Mucosa of descending colon (tissue), 3 donors: Measurements from ENCODE around the gene SLC25A21. TPM values are rescaled to one million over a fixed set of nuclear protein-coding genes. Genes with fewer than 3 reads are reported as not detected.
"Not testable (repeated sequence)": the region's sequence is repeated elsewhere in the genome, so short reads cannot be mapped to it uniquely, and the experiment has no call there.

ENCODE experiments used
- ATAC-seq: fragments of 200-7000 bp; cut with Tn5 transposase; one replicate; pipeline ENCODE4 v1.9.1; 2020; ENCODE audit warnings: mild to moderate bottlenecking, moderate library complexity
- DNase-seq, 3 donors: peaks; one replicate each; pipeline ENCODE4 v3.0.0-alpha.2; 2020
- H3K36me3 ChIP-seq: fragments of 200-600 bp; one replicate; pipeline ENCODE4 v1.8.0; 2021; ENCODE audit warnings: low read depth, mild to moderate bottlenecking
- H3K4me1 ChIP-seq: fragments of 200-600 bp; one replicate; pipeline ENCODE4 v1.8.0; 2021; ENCODE audit warnings: low read depth, mild to moderate bottlenecking
- H3K4me3 ChIP-seq: fragments of 200-600 bp; one replicate; pipeline ENCODE4 v1.8.0; 2021; ENCODE audit warnings: mild to moderate bottlenecking
- H3K9me3 ChIP-seq: fragments of 200-600 bp; one replicate; pipeline ENCODE4 v1.8.0; 2021; ENCODE audit warnings: mild to moderate bottlenecking
- CTCF ChIP-seq: fragments of 200-600 bp; IDR thresholded peaks from one replicate; pipeline ENCODE4 v1.8.0; 2022; ENCODE audit warnings: antibody characterized with exemption, mild to moderate bottlenecking
- intact Hi-C, 2 donors: fragments of 100-400 bp; cut with DNase I in 1 of 2; cut with micrococcal nuclease in 1 of 2; formaldehyde crosslinking; loops; one replicate each; pipeline versions ENCODE4 v1.11.0 to v1.11.1; 2022; cut with DNase I, micrococcal nuclease
- total RNA-seq, 3 donors: library from RNA; stranded (reverse); fragmentation: NEBNext Ultra II Directional in 2 of 3; extraction: Animal tissue kit (Norgen Biotek cat#: 25700) in 2 of 3; gene quantifications; one replicate each; pipeline versions ENCODE4 v1.2.1 to v1.2.4, GENCODE V29; 2021 to 2023
- donor health status: DM: no; HTN: no; CAD: no; lungs with moderate emphysema.
- donor health status: DM: no; HTN: no; CAD: no.
- donor health status: DM: no; HTN: yes; CAD: no.

Gene SLC25A21
- total RNA-seq, 3 donors from 2014 or later = 0.31 to 1.4 (median 0.61) TPM

- DNase-seq (peak in 1 of 3 donors; percentile 21), ATAC-seq (peak; percentile 51)
- intact Hi-C loops = no loop called here
- H3K4me1 ChIP-seq = no peaks in the 10 kb centered on the region
- no peak overlapping the region for H3K4me3 ChIP-seq
- peaks cover 2% of the 10 kb centered on the region for H3K9me3 ChIP-seq
- H3K36me3 ChIP-seq = no peaks in the 10 kb centered on the region
- peak; percentile 16 for TF ChIP-seq CTCF
Measured at GRCh38 chr14:37150414-37150813, 22.0 kb downstream of the SLC25A21 start.

- TF ChIP-seq CTCF = no peak
- intact Hi-C loops = no loop called here
Measured at GRCh38 chr14:37147310-37147880, 25.0 kb downstream of the SLC25A21 start.

GRCh38 chr14:37146438-37146837 is 26.0 kb downstream of the SLC25A21 start:
- H3K36me3 ChIP-seq, H3K4me1 ChIP-seq, H3K4me3 ChIP-seq, DNase-seq, ATAC-seq, H3K9me3 ChIP-seq, intact Hi-C loops: not testable (repeated sequence)

More at GRCh38 chr14:37147310-37147880, 25.0 kb downstream of the SLC25A21 start:
- H3K36me3 ChIP-seq = no peaks in the 10 kb centered on the region
- H3K9me3 ChIP-seq = no peaks in the 10 kb centered on the region
- H3K4me3 ChIP-seq = no peak overlapping the region
- DNase-seq = no peak
- H3K4me1 ChIP-seq = no peaks in the 10 kb centered on the region
- no peak for ATAC-seq

- Histone ChIP-seq H3K4me1 (no peaks in the 10 kb centered on the region), H3K36me3 (no peaks in the 10 kb centered on the region), H3K4me3 (no peak overlapping the region), H3K9me3 (no peaks in the 10 kb centered on the region)
- no peak for ATAC-seq
- TF ChIP-seq CTCF = no peak
- intact Hi-C loops = no loop called here
- DNase-seq = no peak
Measured at GRCh38 chr14:37145395-37145794, 27.0 kb downstream of the SLC25A21 start.

GRCh38 chr14:37144729-37145363 is 27.6 kb downstream of the SLC25A21 start:
- Histone ChIP-seq H3K4me1 (no peaks in the 10 kb centered on the region), H3K9me3 (no peaks in the 10 kb centered on the region), H3K4me3 (no peak overlapping the region), H3K36me3 (no peaks in the 10 kb centered on the region)
- ATAC-seq (no peak), DNase-seq (no peak)
- intact Hi-C loops = no loop called here
- TF ChIP-seq CTCF = no peak

- DNase-seq (no peak), ATAC-seq (no peak)
- Histone ChIP-seq H3K4me3 (no peak overlapping the region), H3K36me3 (no peaks in the 10 kb centered on the region), H3K4me1 (no peaks in the 10 kb centered on the region), H3K9me3 (no peaks in the 10 kb centered on the region)
- intact Hi-C loops = no loop called here
- TF ChIP-seq CTCF = no peak
Measured at GRCh38 chr14:37143475-37143874, 28.9 kb downstream of the SLC25A21 start.
